Mammary epithelial cell (primary cell): ENCODE results near the gene NHERF2.

ENCODE experiments used
- CTCF ChIP-seq, 2 donors: IDR thresholded peaks in 1 of 2; conservative IDR thresholded peaks in 1 of 2; 2 replicates each; pipeline ENCODE4 v1.5.1; 2011 to 2012; ENCODE audit warnings: inconsistent platforms in 2 of 2, low read length in 2 of 2, mild to moderate bottlenecking in 2 of 2, control low read depth in 1 of 2, low read depth in 1 of 2; ENCODE audit not compliant: insufficient read depth in 1 of 2; ENCODE audit errors: extremely low read depth in 1 of 2
- EZH2 ChIP-seq: IDR thresholded peaks from 2 replicates; pipeline ENCODE4 v1.6.1; 2012; ENCODE audit warnings: low read length, inconsistent platforms, borderline replicate concordance

DNA sequence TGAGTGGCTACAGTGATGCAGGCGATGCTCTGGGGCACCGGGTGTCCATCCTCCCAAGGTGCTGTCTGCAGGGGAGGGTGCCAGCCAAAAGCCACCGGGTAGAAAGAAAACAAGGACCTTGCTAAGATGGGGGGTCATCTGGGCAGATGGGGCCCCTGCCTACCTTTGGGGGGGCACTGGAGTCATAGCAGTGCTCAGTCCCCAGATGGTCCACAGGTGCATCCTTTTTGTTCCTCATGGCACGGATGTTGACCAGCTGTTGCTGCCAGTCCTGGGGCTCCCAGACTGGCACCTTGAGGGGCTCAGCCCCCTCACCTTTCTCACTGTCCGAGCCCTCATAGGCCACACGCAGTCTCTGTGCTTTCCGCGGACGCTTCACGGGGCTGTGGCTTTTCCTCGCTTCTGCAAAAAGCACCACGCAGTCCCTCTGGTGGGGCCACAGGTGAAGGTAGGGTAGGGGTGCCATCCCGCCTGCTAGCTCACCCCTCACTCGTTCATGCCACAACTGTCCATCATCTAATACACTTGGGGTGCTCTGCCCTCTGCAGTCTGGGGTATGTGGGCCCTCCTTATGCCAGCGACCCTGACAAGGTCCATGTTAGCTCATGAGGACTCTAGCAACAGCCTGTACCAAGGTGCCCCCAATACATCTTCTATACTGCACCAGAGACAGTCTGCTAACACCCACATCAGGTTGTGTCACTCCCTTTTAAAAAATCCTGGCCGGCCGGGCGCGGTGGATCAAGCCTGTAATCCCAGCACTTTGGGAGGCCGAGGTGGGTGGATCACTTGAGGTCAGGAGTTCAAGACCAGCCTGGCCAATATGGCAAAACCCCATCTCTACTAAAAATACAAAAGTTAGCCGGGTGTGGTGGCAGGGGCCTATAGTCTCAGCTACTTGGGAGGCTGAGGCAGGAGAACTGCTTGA lies 19.5 kb downstream of the NHERF2 start:
- no peak for TF ChIP-seq CTCF (conservative IDR thresholded peaks at IDR 0.05 in 1 of 2, IDR thresholded peaks at IDR 0.05 in 1 of 2; ENCODE audit: extremely low read depth in 1 of 2, insufficient read depth in 1 of 2, low read depth in 1 of 2, low read length in 2 of 2)
- TF ChIP-seq EZH2: no peak
